Measurements from ENCODE around the gene PPP4R2. TPM values are rescaled to one million over a fixed set of nuclear protein-coding genes. Genes with fewer than 3 reads are reported as not detected.
A peak's percentile ranks its signal among the peaks of the same experiment; 100 is the strongest.

PPP4R2 gene
- total RNA-seq, 1 donor: 105 TPM

- H3K4me3 ChIP-seq (ENCODE audit: low read depth, low read length): no peak overlapping the region
- DNase-seq (ENCODE audit: low read depth): peak; percentile 72
- TF ChIP-seq, protein P1, sequence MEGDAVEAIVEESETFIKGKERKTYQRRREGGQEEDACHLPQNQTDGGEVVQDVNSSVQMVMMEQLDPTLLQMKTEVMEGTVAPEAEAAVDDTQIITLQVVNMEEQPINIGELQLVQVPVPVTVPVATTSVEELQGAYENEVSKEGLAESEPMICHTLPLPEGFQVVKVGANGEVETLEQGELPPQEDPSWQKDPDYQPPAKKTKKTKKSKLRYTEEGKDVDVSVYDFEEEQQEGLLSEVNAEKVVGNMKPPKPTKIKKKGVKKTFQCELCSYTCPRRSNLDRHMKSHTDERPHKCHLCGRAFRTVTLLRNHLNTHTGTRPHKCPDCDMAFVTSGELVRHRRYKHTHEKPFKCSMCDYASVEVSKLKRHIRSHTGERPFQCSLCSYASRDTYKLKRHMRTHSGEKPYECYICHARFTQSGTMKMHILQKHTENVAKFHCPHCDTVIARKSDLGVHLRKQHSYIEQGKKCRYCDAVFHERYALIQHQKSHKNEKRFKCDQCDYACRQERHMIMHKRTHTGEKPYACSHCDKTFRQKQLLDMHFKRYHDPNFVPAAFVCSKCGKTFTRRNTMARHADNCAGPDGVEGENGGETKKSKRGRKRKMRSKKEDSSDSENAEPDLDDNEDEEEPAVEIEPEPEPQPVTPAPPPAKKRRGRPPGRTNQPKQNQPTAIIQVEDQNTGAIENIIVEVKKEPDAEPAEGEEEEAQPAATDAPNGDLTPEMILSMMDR (IDR thresholded peaks at IDR 0.05; ENCODE audit: insufficient read depth, low read depth, low read length): peak; percentile 93
Observed at GRCh38 chr3:73100741-73101559, 104.3 kb downstream of the PPP4R2 start.

GRCh38 chr3:73101881-73102280 lies 105.3 kb downstream of the PPP4R2 start:
- no peak for DNase-seq (ENCODE audit: low read depth)
- no peak overlapping the region for H3K4me3 ChIP-seq (ENCODE audit: low read depth, low read length)
- TF ChIP-seq, protein P1 (IDR thresholded peaks at IDR 0.05; ENCODE audit: insufficient read depth, low read depth, low read length): no peak

DNA sequence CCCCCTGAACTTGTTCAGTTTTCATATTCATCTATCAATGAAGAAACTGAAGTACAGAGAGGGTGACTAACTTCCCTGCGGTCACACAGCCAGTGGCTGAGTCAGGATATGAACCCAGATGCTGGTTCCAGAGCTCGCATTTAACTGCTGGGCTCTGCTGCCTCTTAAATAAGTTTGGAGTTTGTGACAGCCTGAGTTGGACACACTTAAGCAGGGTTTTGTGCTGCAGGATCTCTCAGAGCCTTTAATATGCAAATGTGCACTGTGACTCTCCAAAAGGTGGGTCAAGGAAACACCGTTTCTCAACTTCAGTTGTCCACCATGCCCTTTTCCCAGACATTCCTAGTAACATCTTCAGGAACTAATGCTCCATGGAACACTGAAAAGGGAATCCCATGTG lies 110.6 kb downstream of the PPP4R2 start:
- TF ChIP-seq, protein P1 (IDR thresholded peaks at IDR 0.05; ENCODE audit: insufficient read depth, low read depth, low read length): no peak
- no peak overlapping the region for H3K4me3 ChIP-seq (ENCODE audit: low read depth, low read length)
- DNase-seq (ENCODE audit: low read depth): no peak

- TF ChIP-seq, protein P1 (IDR thresholded peaks at IDR 0.05; ENCODE audit: insufficient read depth, low read depth, low read length): no peak
- no peak for DNase-seq (ENCODE audit: low read depth)
- no peak overlapping the region for H3K4me3 ChIP-seq (ENCODE audit: low read depth, low read length)
Observed at GRCh38 chr3:73107676-73108187, 111.1 kb downstream of the PPP4R2 start.

GRCh38 chr3:73108750-73109149 lies 112.1 kb downstream of the PPP4R2 start:
- DNase-seq (ENCODE audit: low read depth): no peak
- TF ChIP-seq, protein P1 (IDR thresholded peaks at IDR 0.05; ENCODE audit: insufficient read depth, low read depth, low read length): no peak
- no peak overlapping the region for H3K4me3 ChIP-seq (ENCODE audit: low read depth, low read length)

DNA sequence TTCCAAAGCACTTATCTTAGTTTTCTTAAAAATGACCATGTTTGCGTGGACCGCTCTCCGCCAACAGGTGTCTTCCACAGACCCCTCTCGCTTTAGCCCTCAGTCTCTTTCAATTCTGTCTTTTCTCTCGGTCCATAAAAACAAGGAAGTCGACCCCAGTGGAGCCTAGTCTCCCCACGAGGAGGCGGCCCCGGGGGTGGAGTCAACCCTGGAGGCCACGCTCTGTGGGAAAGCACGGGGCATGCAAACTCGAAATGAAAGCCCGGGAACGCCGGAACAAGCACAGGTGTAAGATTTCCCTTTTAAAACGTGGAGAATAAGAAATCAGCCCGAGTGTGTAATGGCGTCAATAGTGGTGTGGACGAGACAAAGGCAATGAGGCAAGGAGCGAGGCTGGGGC lies 113.9 kb downstream of the PPP4R2 start:
- no peak overlapping the region for H3K4me3 ChIP-seq (ENCODE audit: low read depth, low read length)
- TF ChIP-seq, protein P1 (IDR thresholded peaks at IDR 0.05; ENCODE audit: insufficient read depth, low read depth, low read length): no peak
- no peak for DNase-seq (ENCODE audit: low read depth)

All from fibroblast of villous mesenchyme (primary cell).